H1 (cell line): ENCODE results near the gene SLC6A19. TPM values are rescaled to one million over a fixed set of nuclear protein-coding genes. Genes with fewer than 3 reads are reported as not detected.

ENCODE experiments used
- ATF2 ChIP-seq: IDR thresholded peaks from 2 replicates; pipeline ENCODE4 v1.6.1; 2012; ENCODE audit warnings: low read length, inconsistent platforms
- CBX5 ChIP-seq: fragments of 300-800, 300-1000 bp; sonication (generic); IDR thresholded peaks from 2 replicates; pipeline ENCODE4 v1.7.1; 2016; ENCODE audit warnings: antibody characterized with exemption, low read length, low read depth
- RAD21 ChIP-seq, 2 experiments: IDR thresholded peaks in 1 of 2; conservative IDR thresholded peaks in 1 of 2; 2 replicates each; pipeline ENCODE4 v1.6.1; 2011; ENCODE audit warnings: low read depth in 2 of 2, low read length in 2 of 2, improper control_type of control experiment in 1 of 2, inconsistent platforms in 1 of 2, mild to moderate bottlenecking in 1 of 2, moderate library complexity in 1 of 2
- polyA plus RNA-seq, 7 experiments: library from polyadenylated mRNA; depleted of rRNA in 3 of 7; stranded (reverse) in 5 of 7; unstranded in 2 of 7; fragments of >200 nt in 5 of 7; fragments of 200-250 nt in 2 of 7; gene quantifications; 1 replicate in 5 of 7; 2 replicates in 1 of 7; 4 replicates in 1 of 7; pipeline versions ENCODE4 v1.2.1 to v1.2.3, GENCODE V29; 2011 to 2013; ENCODE audit warnings: missing spikeins in 2 of 7, mixed read lengths in 2 of 7
- total RNA-seq: library from RNA; stranded (reverse); fragmentation: NEBNext Ultra II Directional; extraction: Animal tissue kit (Norgen Biotek cat#: 25700); gene quantifications from 2 replicates; pipeline ENCODE4 v1.2.1, GENCODE V29; 2021
- TF ChIP-seq, protein P1 (sequence below), 3 experiments: IDR thresholded peaks; 1 replicate in 2 of 3; 2 replicates in 1 of 3; pipeline versions ENCODE4 v1.5.1 to v1.6.1; 2011; ENCODE audit warnings: low read length in 3 of 3, mild to moderate bottlenecking in 3 of 3, inconsistent platforms in 2 of 3, low read depth in 1 of 3, moderate library complexity in 1 of 3; ENCODE audit not compliant: insufficient read depth in 1 of 3; ENCODE audit errors: control extremely low read depth in 1 of 3

SLC6A19 gene
- total and polyA plus RNA-seq, 2 of the 8 experiments (the other 6 are each of a cell fraction or from before 2014, with no cell fraction given): 0.02 TPM; not detected in 1

DNA sequence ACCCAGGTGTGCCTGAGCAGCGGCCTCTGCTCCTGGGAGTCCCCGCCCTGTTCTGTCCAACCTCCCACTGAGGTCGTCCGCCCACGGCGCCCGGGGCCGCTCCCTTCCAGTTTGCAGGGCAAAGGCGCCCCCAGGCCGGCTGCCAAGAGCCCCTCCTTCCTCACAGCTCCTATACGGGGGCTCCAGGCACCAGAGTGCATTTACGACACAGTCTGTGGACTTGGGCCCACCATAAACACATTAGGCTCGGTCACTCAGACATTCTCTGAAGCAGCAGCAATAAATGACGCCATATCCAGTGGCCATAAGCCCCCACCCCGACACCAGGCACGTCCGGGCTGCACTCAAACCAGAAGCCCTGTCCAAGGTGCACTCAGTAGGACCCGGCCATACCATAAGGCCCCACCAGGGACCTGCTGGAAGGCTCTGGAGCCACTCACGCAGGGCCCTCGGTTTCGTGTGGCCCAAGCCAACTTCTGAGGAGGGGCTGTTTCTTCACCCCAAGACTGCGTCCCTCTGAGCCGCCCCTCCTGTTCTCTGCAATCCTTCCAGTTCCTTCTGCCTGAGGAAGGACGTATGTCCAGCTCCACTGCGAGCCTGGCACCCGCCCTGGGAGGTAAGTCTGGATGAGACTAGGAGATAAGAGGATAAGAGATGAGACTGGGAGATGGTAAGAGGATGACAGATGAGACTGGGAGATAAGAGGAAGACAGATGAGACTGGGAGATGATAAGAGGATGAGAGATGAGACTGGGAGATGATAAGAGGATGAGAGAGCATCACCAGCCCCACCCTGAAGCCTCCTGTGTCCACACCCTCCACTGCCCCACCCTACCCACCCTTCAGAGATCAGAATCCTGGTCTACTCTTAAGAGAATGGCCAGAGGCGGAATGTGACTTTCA, 50.5 kb downstream of the SLC6A19 start (continued):
- TF ChIP-seq, protein P1, sequence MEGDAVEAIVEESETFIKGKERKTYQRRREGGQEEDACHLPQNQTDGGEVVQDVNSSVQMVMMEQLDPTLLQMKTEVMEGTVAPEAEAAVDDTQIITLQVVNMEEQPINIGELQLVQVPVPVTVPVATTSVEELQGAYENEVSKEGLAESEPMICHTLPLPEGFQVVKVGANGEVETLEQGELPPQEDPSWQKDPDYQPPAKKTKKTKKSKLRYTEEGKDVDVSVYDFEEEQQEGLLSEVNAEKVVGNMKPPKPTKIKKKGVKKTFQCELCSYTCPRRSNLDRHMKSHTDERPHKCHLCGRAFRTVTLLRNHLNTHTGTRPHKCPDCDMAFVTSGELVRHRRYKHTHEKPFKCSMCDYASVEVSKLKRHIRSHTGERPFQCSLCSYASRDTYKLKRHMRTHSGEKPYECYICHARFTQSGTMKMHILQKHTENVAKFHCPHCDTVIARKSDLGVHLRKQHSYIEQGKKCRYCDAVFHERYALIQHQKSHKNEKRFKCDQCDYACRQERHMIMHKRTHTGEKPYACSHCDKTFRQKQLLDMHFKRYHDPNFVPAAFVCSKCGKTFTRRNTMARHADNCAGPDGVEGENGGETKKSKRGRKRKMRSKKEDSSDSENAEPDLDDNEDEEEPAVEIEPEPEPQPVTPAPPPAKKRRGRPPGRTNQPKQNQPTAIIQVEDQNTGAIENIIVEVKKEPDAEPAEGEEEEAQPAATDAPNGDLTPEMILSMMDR (IDR thresholded peaks at IDR 0.05; ENCODE audit: control extremely low read depth in 1 of 3, insufficient read depth in 1 of 3, low read depth in 1 of 3, low read length in 3 of 3): no peak
- no peak for TF ChIP-seq RAD21 (IDR thresholded peaks at IDR 0.05 in 1 of 2, conservative IDR thresholded peaks at IDR 0.05 in 1 of 2; ENCODE audit: low read depth in 2 of 2, low read length in 2 of 2)
- TF ChIP-seq ATF2: no peak
- TF ChIP-seq CBX5: no peak
